WTC11 (cell line): ENCODE data around the gene OR10J4. TPM values are rescaled to one million over a fixed set of nuclear protein-coding genes. Genes with fewer than 3 reads are reported as not detected.
A peak's percentile ranks its signal among the peaks of the same experiment; 100 is the strongest.

ENCODE experiments used
- ATAC-seq: fragments of 200-7000 bp; cut with Tn5 transposase; 2 replicates; pipeline ENCODE4 v1.10.0; 2021; ENCODE audit warnings: mild to moderate bottlenecking, moderate library complexity
- CTCF ChIA-PET: fragments of 300-600 bp; sonication (Branson Sonifier 250); formaldehyde crosslinking; loops from one replicate; lab custom pipeline; 2021; ENCODE audit warnings: antibody characterized with exemption; lab: Charles Lee
- POLR2A ChIA-PET: fragments of 350-600 bp; sonication (Branson Sonifier 250); formaldehyde crosslinking; loops from one replicate; lab custom pipeline; 2021; ENCODE audit warnings: antibody characterized with exemption; lab: Charles Lee
- DNase-seq: peaks from one replicate; pipeline ENCODE4 v3.0.0; 2021; ENCODE audit warnings: low spot score
- H3K27ac Mint-ChIP-seq: 2 replicates; pipeline ENCODE4 v1.8.0; 2021; ENCODE audit warnings: mixed read lengths
- H3K27me3 Mint-ChIP-seq: 2 replicates; pipeline ENCODE4 v1.8.0; 2021; ENCODE audit warnings: low read depth, mild to moderate bottlenecking, moderate library complexity, mixed read lengths
- H3K36me3 Mint-ChIP-seq: 2 replicates; pipeline ENCODE4 v1.8.0; 2021; ENCODE audit warnings: mixed read lengths
- H3K4me1 Mint-ChIP-seq: 2 replicates; pipeline ENCODE4 v1.8.0; 2022; ENCODE audit warnings: mixed read lengths
- H3K4me3 Mint-ChIP-seq: 2 replicates; pipeline ENCODE4 v1.8.0; 2021; ENCODE audit warnings: mild to moderate bottlenecking, moderate library complexity, mixed read lengths
- H3K9me3 Mint-ChIP-seq: 2 replicates; pipeline ENCODE4 v1.8.0; 2021; ENCODE audit warnings: mixed read lengths
- ATF1 ChIP-seq: sonication (generic); formaldehyde crosslinking; IDR thresholded peaks from 2 replicates; pipeline ENCODE4 v1.8.1; 2023; ENCODE audit warnings: mild to moderate bottlenecking, moderate library complexity, missing genetic modification reagents
- EMX1 ChIP-seq: fragments of 250-450 bp; sonication (Bioruptor Pico); IDR thresholded peaks from 2 replicates; pipeline ENCODE4 v1.8.0; 2021; ENCODE audit warnings: mild to moderate bottlenecking
- FOXJ3 ChIP-seq: sonication (generic); formaldehyde crosslinking; IDR thresholded peaks from 2 replicates; pipeline ENCODE4 v1.9.0; 2021; ENCODE audit warnings: missing genetic modification reagents, mild to moderate bottlenecking, borderline replicate concordance
- GRHL2 ChIP-seq: fragments of 250-450 bp; sonication (Bioruptor Pico); IDR thresholded peaks from 2 replicates; pipeline ENCODE4 v1.8.0; 2022; ENCODE audit warnings: mild to moderate bottlenecking, moderate library complexity; ENCODE audit not compliant: insufficient replicate concordance, severe bottlenecking
- GTF2I ChIP-seq: fragments of 250-450 bp; sonication (Bioruptor Pico); conservative IDR thresholded peaks from 2 replicates; pipeline ENCODE4 v1.4.0; 2021; ENCODE audit warnings: mild to moderate bottlenecking
- HMGA2 ChIP-seq: fragments of 250-450 bp; sonication (Bioruptor Pico); IDR thresholded peaks from 2 replicates; pipeline ENCODE4 v1.4.0; 2021; ENCODE audit warnings: mild to moderate bottlenecking, moderate library complexity
- JUN ChIP-seq: sonication (generic); formaldehyde crosslinking; IDR thresholded peaks from 2 replicates; pipeline ENCODE4 v1.8.0; 2023; ENCODE audit warnings: mild to moderate bottlenecking, missing genetic modification reagents
- KAT7 ChIP-seq: sonication (generic); formaldehyde crosslinking; IDR thresholded peaks from 2 replicates; pipeline ENCODE4 v1.8.1; 2023; ENCODE audit warnings: missing genetic modification reagents, mild to moderate bottlenecking, borderline replicate concordance
- NFE2L1 ChIP-seq: sonication (generic); formaldehyde crosslinking; IDR thresholded peaks from 2 replicates; pipeline ENCODE4 v1.8.1; 2023; ENCODE audit warnings: missing genetic modification reagents
- ZNF317 ChIP-seq: sonication (generic); formaldehyde crosslinking; IDR thresholded peaks from 2 replicates; pipeline ENCODE4 v1.8.1; 2023; ENCODE audit warnings: low read depth, mild to moderate bottlenecking, moderate library complexity, missing genetic modification reagents, borderline replicate concordance
- total RNA-seq: library from RNA; stranded (reverse); gene quantifications from 3 replicates; pipeline ENCODE4 v1.2.3, GENCODE V29; 2021
- TF ChIP-seq, protein P1 (sequence below): sonication (generic); formaldehyde crosslinking; IDR thresholded peaks from 2 replicates; pipeline ENCODE4 v1.8.0; 2022; ENCODE audit warnings: mild to moderate bottlenecking, missing genetic modification reagents
- TF ChIP-seq, protein P2 (sequence below): sonication (generic); formaldehyde crosslinking; IDR thresholded peaks from 2 replicates; pipeline ENCODE4 v1.8.1; 2022; ENCODE audit warnings: low read depth, mild to moderate bottlenecking, moderate library complexity, missing genetic modification reagents, borderline replicate concordance
- TF ChIP-seq, protein P3 (sequence below): fragments of 250-450 bp; sonication (Bioruptor Pico); IDR thresholded peaks from 2 replicates; pipeline ENCODE4 v2.1.2; 2022; ENCODE audit warnings: mild to moderate bottlenecking, moderate library complexity
- TF ChIP-seq, protein P4 (sequence below): sonication (generic); formaldehyde crosslinking; IDR thresholded peaks from 2 replicates; pipeline ENCODE4 v1.8.1; 2023; ENCODE audit warnings: mild to moderate bottlenecking, missing genetic modification reagents, borderline replicate concordance
- TF ChIP-seq, protein P5 (sequence below): fragments of 250-450 bp; sonication (Bioruptor Pico); IDR thresholded peaks from 2 replicates; pipeline ENCODE4 v1.9.0; 2021; ENCODE audit warnings: mild to moderate bottlenecking
- TF ChIP-seq, protein P6 (sequence below): fragments of 250-450 bp; sonication (Bioruptor Pico); IDR thresholded peaks from 2 replicates; pipeline ENCODE4 v1.9.0; 2021; ENCODE audit warnings: mild to moderate bottlenecking
- TF ChIP-seq, protein P7 (sequence below): sonication (generic); formaldehyde crosslinking; IDR thresholded peaks from 2 replicates; pipeline ENCODE4 v1.8.1; 2023; ENCODE audit warnings: mild to moderate bottlenecking, missing genetic modification reagents

The OR10J4 gene
- total RNA-seq, 1 experiment from 2014 or later: not detected

DNA sequence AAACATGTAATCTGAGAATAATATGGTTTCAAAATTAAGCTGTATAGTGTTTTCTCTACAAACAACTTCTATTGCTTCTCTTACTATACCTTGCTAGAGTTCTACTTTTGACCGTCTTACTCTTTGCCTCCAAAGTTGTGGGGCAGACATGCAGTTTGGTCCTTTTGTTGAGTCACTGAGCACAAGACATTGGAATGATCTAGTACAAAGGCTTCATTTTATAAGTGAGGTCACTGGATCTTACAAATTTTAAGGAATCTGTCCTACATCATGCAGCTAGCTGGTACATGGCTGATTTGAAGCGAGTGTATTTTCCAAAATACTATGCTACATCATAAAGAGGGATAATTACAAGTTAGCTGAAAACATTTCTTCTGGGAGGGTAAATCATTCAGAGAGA lies 36.3 kb downstream of the OR10J4 start:
- CTCF ChIA-PET: no interaction called here
- POLR2A ChIA-PET: interaction anchor here (0.7 kb wide), 1 partner anchor 15 kb away, joined by 3 read pairs; no protein-coding TSS in a partner anchor
- Mint-ChIP-seq H3K9me3 (peaks cover 6% of the 10 kb centered on the region), H3K4me1 (peaks cover 7% of the 10 kb centered on the region), H3K27ac (no peak overlapping the region), H3K36me3 (no peaks in the 10 kb centered on the region), H3K4me3 (no peak overlapping the region), H3K27me3 (no peaks in the 10 kb centered on the region)
- ATAC-seq (no peak), DNase-seq (no peak)
- TF ChIP-seq, protein P1, sequence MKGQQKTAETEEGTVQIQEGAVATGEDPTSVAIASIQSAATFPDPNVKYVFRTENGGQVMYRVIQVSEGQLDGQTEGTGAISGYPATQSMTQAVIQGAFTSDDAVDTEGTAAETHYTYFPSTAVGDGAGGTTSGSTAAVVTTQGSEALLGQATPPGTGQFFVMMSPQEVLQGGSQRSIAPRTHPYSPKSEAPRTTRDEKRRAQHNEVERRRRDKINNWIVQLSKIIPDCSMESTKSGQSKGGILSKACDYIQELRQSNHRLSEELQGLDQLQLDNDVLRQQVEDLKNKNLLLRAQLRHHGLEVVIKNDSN (CRISPR knock-in tag): no peak
- TF ChIP-seq KAT7 (CRISPR knock-in tag) (no peak), NFE2L1 (no peak), GRHL2 (CRISPR knock-in tag) (no peak), JUN (no peak), ZNF317 (CRISPR knock-in tag) (no peak), HMGA2 (CRISPR knock-in tag) (no peak)
- TF ChIP-seq, protein P2, sequence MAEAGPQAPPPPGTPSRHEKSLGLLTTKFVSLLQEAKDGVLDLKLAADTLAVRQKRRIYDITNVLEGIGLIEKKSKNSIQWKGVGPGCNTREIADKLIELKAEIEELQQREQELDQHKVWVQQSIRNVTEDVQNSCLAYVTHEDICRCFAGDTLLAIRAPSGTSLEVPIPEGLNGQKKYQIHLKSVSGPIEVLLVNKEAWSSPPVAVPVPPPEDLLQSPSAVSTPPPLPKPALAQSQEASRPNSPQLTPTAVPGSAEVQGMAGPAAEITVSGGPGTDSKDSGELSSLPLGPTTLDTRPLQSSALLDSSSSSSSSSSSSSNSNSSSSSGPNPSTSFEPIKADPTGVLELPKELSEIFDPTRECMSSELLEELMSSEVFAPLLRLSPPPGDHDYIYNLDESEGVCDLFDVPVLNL (CRISPR knock-in tag): no peak
- TF ChIP-seq, protein P3, sequence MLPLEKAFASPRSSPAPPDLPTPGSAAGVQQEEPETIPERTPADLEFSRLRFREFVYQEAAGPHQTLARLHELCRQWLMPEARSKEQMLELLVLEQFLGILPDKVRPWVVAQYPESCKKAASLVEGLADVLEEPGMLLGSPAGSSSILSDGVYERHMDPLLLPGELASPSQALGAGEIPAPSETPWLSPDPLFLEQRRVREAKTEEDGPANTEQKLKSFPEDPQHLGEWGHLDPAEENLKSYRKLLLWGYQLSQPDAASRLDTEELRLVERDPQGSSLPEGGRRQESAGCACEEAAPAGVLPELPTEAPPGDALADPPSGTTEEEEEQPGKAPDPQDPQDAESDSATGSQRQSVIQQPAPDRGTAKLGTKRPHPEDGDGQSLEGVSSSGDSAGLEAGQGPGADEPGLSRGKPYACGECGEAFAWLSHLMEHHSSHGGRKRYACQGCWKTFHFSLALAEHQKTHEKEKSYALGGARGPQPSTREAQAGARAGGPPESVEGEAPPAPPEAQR: no peak

DNA sequence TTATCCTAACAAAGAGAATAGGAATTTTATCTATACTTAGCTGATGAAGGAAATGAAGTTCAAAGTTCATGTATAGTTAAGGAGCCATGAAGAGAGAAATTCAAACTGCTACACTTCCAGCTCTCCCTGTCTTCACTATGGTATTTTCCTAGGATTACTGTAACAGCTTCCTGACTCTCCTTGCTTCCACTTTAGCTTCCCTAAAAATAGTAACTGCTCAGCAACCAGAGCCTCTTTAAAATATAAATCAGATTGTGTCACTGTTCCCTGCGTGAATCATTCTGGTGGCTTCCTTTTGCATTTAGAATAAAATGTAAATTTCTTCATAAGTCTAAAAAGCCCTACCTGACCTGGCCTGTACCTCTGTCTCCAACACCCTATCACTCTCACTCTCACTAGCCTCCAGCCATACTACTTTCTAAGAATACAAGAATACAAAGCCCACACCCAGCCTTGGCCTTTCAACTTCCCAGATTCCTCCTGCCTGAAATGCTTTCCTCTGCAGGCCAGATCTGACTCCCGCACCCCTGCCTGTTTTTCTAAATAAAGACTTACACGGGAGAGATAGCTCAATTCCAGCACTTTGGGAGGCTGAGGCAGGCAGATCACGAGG lies 38.0 kb downstream of the OR10J4 start:
- peak; percentile 47; the same call in 1 of the 2 replicates for ATAC-seq
- Mint-ChIP-seq H3K4me1 (peaks cover 7% of the 10 kb centered on the region), H3K9me3 (no peaks in the 10 kb centered on the region), H3K27ac (no peak overlapping the region), H3K4me3 (no peak overlapping the region), H3K36me3 (no peaks in the 10 kb centered on the region), H3K27me3 (no peaks in the 10 kb centered on the region)
- CTCF ChIA-PET: no interaction called here
- POLR2A ChIA-PET: no interaction called here
- TF ChIP-seq GTF2I (CRISPR knock-in tag): no peak
- DNase-seq: peak; percentile 10

DNA sequence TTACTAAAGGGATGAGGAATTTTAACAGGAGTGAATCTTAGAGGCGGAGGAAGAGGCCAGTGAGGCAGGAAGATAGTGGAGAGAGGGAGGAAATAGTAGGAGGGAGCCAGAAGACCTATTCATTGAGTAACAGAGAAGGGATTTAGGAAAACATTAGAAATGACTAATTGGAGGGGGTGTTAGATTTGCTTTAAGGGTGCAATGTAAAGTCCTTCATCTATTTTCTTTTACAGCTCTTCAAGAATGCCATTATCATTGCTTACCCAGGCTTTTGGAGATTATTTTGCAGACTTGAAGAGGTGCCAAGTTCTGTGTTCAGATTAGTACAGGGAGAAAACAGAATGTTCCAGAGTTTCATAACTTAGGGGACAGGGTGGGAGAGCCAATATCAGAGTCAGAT lies 41.3 kb downstream of the OR10J4 start:
- DNase-seq: no peak
- no peaks in the 10 kb centered on the region for H3K36me3 Mint-ChIP-seq
- no peak overlapping the region for H3K4me3 Mint-ChIP-seq
- no peaks in the 10 kb centered on the region; the same call in 1 of the 2 replicates for H3K27me3 Mint-ChIP-seq
- ATAC-seq: no peak
- CTCF ChIA-PET: no interaction called here
- peaks cover 3% of the 10 kb centered on the region; the same call in 1 of the 2 replicates for H3K9me3 Mint-ChIP-seq
- H3K27ac Mint-ChIP-seq: no peak overlapping the region
- H3K4me1 Mint-ChIP-seq: peaks cover 18% of the 10 kb centered on the region
- POLR2A ChIA-PET: no interaction called here
- TF ChIP-seq, protein P4, sequence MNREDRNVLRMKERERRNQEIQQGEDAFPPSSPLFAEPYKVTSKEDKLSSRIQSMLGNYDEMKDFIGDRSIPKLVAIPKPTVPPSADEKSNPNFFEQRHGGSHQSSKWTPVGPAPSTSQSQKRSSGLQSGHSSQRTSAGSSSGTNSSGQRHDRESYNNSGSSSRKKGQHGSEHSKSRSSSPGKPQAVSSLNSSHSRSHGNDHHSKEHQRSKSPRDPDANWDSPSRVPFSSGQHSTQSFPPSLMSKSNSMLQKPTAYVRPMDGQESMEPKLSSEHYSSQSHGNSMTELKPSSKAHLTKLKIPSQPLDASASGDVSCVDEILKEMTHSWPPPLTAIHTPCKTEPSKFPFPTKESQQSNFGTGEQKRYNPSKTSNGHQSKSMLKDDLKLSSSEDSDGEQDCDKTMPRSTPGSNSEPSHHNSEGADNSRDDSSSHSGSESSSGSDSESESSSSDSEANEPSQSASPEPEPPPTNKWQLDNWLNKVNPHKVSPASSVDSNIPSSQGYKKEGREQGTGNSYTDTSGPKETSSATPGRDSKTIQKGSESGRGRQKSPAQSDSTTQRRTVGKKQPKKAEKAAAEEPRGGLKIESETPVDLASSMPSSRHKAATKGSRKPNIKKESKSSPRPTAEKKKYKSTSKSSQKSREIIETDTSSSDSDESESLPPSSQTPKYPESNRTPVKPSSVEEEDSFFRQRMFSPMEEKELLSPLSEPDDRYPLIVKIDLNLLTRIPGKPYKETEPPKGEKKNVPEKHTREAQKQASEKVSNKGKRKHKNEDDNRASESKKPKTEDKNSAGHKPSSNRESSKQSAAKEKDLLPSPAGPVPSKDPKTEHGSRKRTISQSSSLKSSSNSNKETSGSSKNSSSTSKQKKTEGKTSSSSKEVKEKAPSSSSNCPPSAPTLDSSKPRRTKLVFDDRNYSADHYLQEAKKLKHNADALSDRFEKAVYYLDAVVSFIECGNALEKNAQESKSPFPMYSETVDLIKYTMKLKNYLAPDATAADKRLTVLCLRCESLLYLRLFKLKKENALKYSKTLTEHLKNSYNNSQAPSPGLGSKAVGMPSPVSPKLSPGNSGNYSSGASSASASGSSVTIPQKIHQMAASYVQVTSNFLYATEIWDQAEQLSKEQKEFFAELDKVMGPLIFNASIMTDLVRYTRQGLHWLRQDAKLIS (CRISPR knock-in tag): no peak
- TF ChIP-seq, protein P5, sequence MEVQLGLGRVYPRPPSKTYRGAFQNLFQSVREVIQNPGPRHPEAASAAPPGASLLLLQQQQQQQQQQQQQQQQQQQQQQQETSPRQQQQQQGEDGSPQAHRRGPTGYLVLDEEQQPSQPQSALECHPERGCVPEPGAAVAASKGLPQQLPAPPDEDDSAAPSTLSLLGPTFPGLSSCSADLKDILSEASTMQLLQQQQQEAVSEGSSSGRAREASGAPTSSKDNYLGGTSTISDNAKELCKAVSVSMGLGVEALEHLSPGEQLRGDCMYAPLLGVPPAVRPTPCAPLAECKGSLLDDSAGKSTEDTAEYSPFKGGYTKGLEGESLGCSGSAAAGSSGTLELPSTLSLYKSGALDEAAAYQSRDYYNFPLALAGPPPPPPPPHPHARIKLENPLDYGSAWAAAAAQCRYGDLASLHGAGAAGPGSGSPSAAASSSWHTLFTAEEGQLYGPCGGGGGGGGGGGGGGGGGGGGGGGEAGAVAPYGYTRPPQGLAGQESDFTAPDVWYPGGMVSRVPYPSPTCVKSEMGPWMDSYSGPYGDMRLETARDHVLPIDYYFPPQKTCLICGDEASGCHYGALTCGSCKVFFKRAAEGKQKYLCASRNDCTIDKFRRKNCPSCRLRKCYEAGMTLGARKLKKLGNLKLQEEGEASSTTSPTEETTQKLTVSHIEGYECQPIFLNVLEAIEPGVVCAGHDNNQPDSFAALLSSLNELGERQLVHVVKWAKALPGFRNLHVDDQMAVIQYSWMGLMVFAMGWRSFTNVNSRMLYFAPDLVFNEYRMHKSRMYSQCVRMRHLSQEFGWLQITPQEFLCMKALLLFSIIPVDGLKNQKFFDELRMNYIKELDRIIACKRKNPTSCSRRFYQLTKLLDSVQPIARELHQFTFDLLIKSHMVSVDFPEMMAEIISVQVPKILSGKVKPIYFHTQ (CRISPR knock-in tag): no peak
- TF ChIP-seq, protein P6, sequence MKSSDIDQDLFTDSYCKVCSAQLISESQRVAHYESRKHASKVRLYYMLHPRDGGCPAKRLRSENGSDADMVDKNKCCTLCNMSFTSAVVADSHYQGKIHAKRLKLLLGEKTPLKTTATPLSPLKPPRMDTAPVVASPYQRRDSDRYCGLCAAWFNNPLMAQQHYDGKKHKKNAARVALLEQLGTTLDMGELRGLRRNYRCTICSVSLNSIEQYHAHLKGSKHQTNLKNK (CRISPR knock-in tag): no peak
- TF ChIP-seq EMX1 (no peak), FOXJ3 (CRISPR knock-in tag) (no peak), NFE2L1 (no peak), ATF1 (CRISPR knock-in tag) (no peak)
- TF ChIP-seq, protein P7, sequence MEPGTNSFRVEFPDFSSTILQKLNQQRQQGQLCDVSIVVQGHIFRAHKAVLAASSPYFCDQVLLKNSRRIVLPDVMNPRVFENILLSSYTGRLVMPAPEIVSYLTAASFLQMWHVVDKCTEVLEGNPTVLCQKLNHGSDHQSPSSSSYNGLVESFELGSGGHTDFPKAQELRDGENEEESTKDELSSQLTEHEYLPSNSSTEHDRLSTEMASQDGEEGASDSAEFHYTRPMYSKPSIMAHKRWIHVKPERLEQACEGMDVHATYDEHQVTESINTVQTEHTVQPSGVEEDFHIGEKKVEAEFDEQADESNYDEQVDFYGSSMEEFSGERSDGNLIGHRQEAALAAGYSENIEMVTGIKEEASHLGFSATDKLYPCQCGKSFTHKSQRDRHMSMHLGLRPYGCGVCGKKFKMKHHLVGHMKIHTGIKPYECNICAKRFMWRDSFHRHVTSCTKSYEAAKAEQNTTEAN (CRISPR knock-in tag): no peak
